ENCODE results near the gene ARID5B.

ARID5B gene

DNA sequence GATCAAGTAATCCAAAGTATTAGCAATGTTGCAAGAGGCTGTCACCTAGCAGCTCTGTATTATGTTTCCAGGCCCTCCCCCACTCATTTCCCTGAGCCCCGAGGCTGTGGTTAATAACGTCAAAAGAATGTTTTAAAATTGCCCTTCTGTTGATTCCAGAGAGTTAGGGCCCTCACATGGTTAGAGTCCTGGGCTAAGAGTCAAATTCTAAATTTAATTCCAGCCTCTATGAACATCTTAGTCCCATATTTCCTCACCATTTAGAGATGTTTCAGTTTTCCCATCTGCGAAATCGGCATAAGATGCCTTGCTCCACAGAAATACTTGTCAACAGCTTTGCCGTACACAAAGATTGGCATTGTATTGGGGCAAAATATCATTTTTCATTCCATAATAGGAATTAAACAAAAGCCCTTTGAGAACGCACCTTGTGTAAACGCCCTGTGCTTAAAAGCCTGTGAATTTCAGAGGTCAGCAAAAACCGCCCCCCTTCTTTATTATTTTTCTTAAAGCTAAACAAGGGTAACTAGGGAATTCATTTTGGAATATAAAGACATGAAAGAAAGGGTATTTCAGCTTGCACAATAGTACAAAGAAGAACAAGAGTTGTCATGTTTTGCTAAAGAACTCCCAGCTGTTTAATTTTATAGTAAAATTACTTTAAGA is 135.8 kb downstream of the ARID5B start:
- no peak for DNase-seq

DNA sequence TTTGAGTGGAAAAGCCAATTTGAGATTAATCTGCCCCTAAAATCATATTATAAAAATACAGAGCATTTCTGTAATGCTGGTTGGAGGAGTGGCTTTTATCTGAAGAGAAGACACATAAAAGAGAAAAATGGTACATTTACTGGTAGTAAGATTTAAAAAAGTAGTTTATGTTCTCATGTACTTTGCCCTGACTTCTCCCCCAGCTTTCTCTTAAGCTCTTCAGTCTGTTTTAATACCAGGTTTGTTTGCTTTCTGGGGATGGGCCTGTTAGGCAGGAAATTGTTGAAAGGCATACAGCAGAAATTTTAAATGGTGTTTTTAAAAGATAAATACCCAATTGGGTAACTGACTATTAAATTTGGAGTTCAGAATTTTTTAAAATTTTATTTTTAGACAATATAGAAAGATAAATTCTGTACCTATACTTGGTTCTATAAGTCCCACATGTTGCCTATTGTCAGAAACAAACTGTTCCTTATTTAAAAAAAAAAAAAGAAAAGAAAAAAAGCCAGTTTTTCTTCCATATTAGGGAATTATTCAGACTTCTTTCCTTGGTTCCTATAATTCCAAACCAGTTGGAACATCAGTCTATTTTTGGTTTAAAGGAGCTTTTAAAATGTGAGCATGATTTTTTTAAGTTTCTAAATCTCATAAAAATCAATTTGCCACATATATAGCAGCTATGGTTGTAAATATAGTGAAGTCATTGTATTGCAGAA is 136.6 kb downstream of the ARID5B start:
- peak; percentile 6 for DNase-seq

DNA sequence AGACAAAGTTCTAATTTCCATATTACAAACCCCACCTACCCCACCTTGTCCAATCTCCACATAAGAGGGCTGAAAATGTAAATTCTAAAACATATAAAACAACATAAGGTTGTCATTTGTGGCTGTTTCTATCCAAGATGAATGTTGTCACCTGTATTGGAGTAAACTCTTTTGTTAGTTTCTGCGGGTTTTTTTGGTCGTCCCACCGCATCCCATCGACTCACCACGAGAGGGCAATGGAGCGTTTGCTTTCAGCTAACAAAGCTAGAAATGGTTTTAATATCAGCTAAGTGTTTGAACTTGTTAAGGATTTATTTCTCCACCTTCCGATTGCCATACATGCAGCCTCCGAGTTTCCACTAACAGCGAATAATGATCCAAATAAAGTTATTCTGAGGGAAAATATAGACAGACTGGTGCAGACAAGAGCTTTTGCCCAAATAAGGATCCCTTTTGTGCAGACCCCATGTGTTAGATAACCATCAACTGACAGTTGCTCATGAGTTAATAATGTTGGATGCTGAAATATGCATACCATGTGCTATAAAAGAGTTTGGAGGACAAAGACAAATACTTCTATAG is 137.2 kb downstream of the ARID5B start:
- peak; percentile 26 for DNase-seq

DNA sequence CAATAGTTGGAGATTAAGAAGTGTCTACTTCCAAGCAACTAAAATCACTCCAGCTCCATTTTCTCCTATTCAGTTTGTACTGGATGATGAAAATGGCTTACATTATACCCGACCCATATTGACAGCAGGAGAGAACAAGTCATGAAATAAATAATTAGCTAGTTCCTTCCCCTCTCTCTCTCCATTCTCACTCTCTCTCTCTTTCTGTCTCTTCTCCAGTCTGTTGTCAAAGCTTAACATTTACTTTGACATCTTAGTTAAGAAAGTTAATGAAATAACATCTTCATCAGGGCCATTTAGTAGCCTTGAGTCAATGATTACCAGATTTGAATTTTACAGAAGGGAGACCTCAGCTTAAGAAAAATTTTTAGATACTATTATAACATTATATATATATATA is 138.5 kb downstream of the ARID5B start:
- DNase-seq = no peak

DNA sequence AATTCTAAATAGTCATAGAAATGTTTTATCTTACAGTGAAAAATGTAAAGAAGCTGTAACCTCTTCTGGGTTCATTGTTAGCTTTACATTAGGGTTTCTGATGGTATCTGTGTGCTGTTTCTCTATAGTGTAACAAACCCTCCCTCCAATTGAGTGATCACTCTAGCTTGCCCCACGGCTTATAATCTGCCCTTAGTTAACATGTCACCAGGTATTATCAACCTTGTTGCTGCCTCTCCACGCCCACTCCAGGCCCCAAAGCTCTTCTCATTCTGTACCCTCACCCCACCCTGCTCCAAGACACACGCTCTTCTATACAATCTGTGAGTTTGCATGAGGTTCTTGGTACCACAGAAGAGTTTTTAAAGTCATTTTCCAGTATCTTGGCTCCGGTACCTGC is 139.4 kb downstream of the ARID5B start:
- DNase-seq = no peak

DNA sequence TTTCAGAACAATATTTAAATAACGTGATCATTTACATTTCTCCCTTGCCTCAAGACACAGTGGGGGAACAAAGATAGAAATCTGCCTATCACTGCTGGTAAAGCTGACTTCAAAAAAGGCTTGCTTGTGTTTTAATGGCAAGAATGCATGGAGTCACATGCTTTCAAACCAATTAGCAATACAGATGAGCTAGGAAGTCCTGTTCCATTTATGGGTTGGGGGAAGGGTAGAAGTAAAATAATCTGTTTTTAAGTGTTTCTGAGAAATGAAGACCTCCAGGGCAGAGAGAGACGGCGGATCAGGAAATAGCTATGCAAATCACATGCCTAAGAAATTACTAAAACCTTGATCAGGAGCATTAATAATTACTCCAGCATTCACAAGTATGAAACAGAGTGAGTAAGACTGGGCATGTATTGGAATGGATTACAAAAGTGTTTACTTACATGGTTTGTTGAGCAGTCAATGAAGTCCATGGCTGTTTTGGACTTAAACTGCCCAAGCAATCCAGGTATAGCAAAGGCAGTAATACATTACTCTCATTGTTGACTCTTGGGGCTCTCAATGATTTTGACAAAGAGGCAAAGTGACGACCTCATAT is 142.0 kb downstream of the ARID5B start:
- no peak for DNase-seq

DNA sequence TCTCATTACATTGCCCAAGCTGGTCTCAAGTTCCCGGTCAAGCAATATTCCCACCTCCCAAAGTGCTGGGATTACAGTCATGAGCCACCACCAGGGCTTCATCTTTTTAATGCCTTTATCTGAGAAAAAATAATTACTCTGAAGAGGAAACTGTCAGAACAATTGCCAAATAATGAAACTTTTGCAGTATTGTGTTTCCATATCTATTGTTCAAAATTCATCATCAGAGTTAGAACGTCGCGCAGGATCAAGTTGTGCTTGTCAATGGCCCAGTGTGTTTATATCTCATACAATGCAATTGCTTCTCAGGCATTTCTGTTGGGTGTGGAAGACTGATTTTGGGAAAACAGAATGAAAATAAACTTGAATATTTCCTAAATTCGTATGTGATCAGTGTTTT is 143.1 kb downstream of the ARID5B start:
- no peak for DNase-seq

DNA sequence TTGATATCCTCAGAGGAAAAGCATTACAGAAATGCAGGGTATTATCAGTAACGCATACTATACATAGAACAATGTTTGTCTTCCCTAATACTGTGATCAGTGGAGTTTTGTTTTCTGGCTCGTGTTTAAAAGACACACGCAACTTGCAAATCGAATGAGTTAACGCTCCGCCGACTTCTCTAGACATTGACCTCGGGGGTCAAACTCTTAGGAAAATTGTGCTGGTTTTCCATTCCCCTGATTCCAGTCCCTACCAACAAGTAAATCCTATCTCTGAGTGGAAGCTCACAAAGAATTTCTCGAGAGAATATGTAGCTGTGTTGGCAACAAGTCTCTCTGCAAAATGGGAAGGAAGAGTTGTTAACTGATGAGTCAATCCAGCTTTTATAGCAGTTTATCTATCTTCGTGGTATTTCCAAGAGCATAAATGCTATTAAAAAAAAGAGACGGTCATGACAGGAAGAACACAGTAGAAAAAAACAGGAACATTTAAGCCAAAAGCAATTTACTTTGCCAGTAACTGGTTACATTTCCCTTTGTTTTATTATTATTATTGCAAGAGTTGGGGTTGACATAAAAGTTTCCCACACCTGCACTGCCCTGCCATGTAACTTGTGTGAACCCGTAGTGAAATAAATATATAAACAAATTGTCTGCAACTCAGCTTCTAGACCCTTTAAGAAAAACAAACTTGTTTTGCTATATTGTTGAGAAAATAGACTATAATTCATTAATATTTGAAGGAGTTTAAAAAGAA is 144.4 kb downstream of the ARID5B start:
- DNase-seq = no peak

DNA sequence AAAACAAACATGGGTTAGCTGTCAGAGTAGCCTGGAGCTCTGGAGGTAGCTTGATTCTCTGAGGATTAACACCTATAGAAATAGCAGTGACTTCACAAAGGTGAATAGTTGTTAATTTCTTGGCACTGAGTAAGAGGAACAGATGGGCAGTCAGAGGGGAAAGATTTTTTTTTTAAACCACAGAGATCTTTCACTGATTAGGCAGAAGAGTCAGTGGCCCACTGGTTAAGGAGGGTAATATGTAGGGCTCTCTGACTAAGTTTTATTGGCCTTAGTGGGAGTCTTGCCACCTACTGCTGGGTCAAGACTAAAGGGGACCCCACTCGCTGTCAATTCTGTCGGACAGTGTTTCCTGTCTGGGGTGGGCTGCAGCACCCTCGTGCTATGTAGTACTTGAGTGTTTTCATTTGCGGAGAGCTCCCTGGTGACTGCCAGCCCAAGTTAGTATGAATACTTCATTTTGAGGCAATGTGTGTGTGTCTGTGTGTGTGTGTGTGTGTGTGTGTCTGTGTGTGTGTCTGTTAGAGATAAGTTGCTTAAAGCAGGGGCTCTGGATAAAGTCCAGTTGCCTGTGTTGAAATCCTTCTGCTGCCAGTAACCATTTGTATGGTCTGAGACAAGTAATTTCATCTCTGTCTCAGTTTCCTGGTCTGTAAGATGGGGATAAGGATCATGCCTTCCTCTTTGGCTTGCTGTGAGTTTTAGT is 145.2 kb downstream of the ARID5B start:
- DNase-seq = no peak

DNA sequence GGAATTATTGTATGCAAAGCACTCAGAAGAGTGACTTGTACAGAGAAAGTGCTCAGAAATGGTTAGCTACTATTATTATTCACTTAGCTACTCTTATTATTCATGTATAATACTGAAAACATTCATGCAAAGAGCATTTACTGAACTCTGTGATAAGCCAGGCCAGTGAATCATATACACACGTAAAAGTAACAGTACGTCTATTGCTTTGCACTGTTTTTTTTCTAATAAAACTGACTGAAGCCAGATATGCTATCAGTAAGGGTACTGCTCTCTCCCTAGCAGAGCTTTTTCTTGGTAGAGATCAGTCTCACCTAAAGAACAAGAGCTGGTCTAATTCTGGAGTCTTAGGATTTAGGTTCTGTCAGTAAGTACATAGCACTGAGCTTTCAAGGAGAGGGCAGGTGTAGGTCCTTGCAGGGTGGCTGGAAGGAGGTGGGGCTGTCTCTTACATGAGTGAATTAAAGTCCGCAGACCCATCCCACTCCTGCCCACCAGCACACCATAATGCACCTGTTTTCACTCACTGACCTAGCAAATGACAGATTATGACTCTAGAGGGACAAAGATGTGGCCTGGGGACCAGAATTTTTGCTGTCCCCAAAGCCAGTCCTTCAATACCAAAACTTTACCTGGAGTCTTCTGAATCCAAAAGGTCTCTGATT is 145.9 kb downstream of the ARID5B start:
- DNase-seq = no peak

DNA sequence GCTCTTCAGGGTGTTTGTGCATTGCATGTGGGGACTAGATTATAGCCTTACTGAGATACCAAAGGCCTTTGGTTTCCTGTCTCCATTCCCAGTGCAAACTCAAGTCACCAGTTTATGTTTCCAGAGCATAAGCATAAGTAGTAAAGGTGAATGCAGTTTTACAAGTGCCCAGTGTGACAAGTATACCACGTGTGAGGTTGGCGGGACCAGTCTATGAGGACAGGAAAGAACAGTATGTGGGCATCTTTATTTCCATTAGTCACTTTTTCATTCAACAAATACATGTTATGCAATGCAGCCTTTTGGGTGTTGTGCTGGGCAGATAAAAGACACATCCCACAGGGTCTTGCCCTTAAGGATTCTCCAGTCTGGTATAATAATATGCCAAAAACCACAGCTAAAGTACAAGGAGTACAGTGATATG is 146.5 kb downstream of the ARID5B start:
- no peak for DNase-seq

DNA sequence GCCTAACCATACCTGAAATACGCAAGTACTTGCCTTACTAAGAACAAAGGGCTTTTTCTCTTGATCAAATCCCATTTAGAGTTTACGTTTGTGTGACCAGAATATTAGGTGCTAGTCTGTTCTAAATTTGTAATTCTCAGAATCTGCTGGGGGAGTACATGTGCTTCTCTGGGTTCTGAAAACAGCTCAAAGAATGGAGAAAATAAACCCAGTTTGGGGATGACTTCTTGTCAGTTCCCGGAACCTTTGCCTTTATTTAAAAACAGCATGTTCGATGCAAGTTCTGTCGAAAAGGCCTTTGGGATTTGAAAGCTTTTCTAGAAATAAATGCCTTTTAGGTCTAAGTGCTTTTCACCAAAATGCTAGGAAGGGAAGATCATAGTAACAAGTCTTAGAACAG is 147.0 kb downstream of the ARID5B start:
- no peak for DNase-seq

DNA sequence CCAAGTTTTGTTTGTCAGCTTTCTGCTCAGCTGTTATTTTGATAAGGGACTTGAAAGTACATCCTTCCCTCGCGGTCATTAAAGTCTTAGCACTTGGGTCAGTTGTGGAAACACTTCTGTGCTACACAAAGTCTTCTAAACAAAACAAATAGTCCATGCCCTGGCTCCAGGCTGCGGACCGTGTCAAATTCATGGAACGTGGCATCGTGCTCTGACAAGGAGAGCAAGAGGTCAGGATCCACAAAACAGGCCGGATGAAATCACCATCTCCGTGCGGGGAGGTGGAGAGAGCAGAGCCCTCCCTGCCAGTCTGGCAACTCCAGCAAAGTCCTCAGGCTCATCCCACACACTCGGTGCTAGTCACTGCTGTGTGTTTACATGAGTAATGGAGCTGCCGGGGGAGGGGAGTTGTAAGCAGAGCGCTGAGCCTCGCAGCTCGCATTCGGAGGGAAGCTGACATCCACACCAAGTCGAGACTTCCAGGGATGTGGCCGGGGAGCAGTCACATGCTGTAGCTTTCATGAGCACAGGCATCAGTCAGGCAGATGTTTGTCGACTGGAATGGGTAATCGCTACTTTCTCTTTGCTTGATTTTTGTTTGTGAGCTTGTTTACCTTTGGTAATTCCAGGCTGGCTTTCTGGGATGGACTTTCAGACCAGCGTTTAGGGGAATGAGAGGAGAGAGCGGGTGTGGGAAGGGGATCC is 147.6 kb downstream of the ARID5B start:
- peak; percentile 46 for DNase-seq

DNA sequence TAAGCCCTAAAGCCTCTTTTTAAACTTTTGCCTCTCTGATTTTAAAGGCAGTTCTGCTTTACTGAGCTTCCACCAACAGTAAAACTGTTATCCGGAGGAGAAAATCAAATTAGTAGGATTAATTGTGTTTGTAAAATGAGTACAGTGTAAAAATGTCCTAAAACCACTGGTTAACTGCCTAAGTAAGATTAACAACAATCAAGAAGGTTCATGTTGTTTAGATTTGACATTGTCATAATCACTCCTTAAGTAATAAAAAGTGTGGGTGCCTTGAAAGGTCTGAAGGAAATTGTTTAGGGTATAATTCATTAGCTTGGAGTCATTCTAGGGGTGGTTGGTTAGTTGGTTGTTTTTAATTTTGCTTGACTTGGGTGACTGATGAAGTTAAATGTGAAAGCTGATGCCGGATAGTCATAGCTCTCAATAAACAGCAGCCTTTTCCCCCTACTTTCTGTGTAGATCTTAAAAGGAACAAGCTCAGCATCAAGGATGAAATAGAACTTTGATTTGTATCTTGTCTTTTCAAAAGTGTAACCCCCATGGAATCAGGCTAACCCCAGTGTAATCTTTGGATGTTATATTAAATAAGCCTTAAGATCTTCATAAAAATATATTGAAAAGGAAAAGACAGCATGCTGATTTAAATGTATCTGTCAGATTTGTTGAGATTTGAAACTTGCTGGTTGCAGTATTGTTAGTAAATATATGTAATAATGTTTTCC is 148.3 kb downstream of the ARID5B start:
- no peak for DNase-seq

DNA sequence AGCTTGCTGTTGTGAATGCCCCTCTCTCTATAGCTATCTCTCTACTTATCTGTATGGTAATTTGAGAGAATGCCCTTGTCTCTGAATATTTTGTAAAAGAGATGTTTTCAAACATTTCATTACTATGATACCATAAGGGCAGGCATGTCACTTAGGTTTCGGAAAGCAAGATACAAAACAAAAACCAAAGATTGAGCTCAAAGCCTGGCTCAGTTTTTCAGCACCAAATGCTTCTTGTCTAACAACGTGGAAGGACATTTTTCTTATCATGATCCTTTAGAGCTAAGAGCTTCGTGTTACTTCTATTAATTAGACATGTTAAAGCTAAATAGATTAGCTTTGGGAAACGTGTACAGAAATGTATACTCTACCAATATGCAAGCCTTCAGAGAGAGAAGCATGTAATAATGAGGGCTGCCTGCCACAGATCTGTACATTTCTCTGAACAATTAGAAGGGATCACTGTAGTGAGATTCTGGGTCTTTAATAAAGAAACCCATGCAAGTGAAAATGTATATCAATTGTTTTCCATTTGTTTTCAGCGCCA is 148.9 kb downstream of the ARID5B start:
- DNase-seq = no peak

DNA sequence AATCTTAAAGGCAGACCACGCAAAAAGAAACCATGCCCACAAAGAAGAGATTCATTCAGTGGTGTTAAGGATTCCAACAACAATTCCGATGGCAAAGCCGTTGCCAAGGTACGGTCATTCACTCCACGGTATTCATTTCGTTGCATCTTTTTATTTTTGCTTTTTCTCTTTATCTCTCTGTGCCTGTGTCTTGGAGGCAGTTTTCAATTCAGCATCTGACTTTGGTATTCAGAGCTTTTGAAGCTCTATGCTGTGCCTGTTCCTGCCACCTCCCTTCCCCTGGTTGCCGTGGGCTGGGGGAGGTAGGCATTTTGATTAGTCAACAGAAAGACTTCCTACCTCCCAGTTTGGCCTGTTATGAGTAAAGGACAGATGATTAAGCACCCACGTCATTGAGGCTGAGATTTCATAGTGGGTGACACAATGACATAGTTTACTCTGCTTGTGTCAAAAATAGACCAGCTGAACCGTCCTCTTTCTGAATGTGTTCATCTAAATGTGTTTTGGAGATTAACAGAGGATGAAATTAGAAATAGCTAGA is 149.5 kb downstream of the ARID5B start:
- no peak for DNase-seq

DNA sequence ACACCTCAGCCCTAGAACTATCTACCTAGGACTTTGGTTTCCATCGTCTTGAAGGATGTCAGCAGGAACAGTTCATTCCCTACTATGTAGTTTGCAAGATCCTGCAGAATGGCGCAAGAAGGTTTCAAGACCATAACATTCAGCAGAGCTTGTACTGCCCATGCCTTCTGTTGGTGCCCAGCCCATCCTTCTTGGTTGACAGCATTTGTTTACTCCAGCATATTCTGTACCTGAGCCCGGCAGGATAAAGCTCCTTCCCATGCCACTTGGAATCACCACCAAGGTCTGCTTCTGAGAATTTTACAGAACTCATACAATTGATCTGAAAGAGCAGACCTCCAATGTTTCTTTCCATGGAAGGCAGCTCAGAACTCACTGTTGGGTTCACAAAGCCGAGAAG is 150.8 kb downstream of the ARID5B start:
- no peak for DNase-seq

DNA sequence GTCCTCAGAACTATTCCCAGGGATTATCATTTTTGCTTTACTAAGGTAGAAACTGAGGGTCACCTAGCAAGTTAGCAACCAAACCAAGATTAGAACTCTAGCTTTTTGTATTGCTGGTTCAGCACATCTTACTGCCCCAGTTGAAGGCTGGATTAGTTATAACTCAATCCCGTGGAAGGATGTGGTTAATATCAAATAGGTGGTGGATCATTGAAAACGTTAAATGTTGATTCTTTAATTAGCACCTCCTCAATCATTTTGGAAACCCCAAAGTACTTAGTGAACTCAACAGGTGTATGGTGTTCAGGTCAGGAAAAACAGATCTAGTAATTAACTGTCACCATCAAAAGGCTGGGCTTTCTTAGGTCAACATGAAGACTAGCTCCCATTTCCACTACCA is 152.4 kb downstream of the ARID5B start:
- DNase-seq = no peak

DNA sequence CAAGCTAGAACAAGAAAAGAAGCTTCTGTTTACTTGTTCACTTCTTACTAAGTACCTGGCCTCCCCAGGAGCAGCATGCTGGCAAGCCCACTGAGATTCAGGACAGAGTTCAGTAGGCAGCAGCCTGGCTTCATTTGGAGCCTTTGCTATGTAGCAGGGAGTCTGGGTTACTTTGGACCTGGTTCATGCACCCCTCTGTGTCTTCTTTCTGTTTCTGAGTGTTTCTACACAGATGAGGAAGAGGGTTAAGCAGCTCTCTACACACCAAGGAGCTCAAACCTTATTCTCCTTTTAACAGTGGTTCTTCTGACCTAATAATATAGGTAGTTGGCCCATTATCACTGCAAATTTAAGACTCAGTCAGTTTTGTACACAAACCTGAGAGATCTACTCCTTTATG is 152.9 kb downstream of the ARID5B start:
- no peak for DNase-seq

DNA sequence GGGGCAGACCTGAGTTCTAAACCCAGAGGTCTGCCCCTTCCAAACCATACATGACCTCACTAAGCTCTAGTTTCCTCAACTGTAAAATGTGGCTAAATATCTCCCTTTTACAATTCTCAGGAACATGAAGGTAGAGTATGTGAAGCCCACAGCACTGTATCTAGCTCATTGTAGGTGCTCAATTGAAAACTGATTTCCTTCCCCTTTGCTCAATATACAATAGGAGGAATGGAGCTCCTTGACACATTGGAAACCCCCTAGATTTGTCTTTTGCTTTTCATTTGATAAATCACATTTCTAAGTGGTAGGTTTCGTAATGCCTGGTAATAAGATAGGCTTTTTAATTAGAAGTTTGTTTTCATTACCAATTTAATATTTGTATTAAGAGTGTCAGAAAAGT is 153.3 kb downstream of the ARID5B start:
- no peak for DNase-seq

Measured in NCI-H2227 treated with DMSO at 0.1 percent for 48 hours (cell line).